ENCODE results near the gene CCL1. TPM values are rescaled to one million over a fixed set of nuclear protein-coding genes. Genes with fewer than 3 reads are reported as not detected.
"Not testable (repeated sequence)": the region's sequence is repeated elsewhere in the genome, so short reads cannot be mapped to it uniquely, and the experiment has no call there.

The CCL1 gene
- total and polyA plus RNA-seq, 2 donors (not counting 1 experiment from before 2014, with no cell fraction given): not detected

DNA sequence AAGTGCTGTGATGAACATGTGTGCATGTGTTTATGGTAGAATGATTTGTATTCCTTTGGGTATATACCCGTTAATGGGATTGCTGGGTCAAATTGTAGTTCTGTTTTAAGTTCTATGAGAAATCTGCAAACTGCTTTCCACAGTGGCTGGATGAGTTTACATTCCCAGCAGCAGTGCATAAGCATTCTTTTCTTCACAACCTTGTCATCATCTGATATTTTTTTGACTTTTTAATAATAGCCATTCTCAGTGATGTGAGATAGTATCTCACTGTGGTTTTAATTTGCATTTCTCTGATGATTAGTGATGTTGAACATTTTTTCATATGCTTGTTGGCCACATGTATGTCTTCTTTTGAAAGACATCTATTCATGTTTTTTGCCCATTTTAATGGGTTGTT, 25.3 kb downstream of the CCL1 start:
- Histone ChIP-seq H3K4me1 (ENCODE audit: control insufficient read depth, extremely low read depth, insufficient read depth, low read length) (no peaks in the 10 kb centered on the region), H3K27me3 (ENCODE audit: control insufficient read depth, insufficient read depth, low read length) (no peaks in the 10 kb centered on the region), H3K9me3 (ENCODE audit: control insufficient read depth, insufficient read depth, low read depth, low read length) (no peaks in the 10 kb centered on the region), H3K27ac (ENCODE audit: insufficient read depth, low read length) (no peak overlapping the region), H3K79me2 (ENCODE audit: control insufficient read depth, insufficient read depth, low read length) (no peaks in the 10 kb centered on the region), H3K4me3 (replicated peaks in 1 of 4; ENCODE audit: control extremely low read depth in 1 of 4, insufficient read depth in 1 of 4, low read depth in 3 of 4, low read length in 4 of 4) (no peak overlapping the region), H3K36me3 (ENCODE audit: control insufficient read depth, insufficient read depth, low read length) (no peaks in the 10 kb centered on the region), H3K9ac (ENCODE audit: insufficient read depth, low read length) (no peak overlapping the region), H4K20me1 (ENCODE audit: control insufficient read depth, extremely low read depth, insufficient read depth, low read length) (no peaks in the 10 kb centered on the region), H3K4me2 (ENCODE audit: extremely low read depth, insufficient read depth, low read length) (no peak overlapping the region), H2AFZ (ENCODE audit: low read length) (no peak overlapping the region)
- no peak for DNase-seq (ENCODE audit: low read depth in 2 of 2)
- TF ChIP-seq, protein P1, sequence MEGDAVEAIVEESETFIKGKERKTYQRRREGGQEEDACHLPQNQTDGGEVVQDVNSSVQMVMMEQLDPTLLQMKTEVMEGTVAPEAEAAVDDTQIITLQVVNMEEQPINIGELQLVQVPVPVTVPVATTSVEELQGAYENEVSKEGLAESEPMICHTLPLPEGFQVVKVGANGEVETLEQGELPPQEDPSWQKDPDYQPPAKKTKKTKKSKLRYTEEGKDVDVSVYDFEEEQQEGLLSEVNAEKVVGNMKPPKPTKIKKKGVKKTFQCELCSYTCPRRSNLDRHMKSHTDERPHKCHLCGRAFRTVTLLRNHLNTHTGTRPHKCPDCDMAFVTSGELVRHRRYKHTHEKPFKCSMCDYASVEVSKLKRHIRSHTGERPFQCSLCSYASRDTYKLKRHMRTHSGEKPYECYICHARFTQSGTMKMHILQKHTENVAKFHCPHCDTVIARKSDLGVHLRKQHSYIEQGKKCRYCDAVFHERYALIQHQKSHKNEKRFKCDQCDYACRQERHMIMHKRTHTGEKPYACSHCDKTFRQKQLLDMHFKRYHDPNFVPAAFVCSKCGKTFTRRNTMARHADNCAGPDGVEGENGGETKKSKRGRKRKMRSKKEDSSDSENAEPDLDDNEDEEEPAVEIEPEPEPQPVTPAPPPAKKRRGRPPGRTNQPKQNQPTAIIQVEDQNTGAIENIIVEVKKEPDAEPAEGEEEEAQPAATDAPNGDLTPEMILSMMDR (conservative IDR thresholded peaks at IDR 0.05 in 1 of 2, IDR thresholded peaks at IDR 0.05 in 1 of 2; ENCODE audit: low read depth in 1 of 2, low read length in 2 of 2): no peak
- no peak for TF ChIP-seq EZH2 (IDR thresholded peaks at IDR 0.05; ENCODE audit: low read length, missing control alignments)

DNA sequence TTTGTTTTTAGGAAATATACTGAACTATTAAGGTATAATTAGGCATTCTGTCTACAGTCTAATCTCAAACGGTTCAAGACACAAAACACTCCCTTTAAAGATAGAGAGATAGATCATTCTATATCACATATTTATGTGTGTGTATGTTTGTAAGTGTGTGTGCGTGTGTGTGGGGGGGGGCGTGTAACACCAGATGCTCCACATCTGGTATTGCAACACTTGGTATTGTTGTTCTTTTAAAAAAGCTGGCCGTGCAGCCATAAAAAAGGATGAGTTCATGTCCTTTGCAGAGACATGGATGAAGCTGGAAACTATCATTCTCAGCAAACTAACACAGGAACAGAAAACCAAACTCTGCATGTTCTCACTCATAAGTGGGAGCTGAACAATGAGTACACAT, 35.5 kb downstream of the CCL1 start:
- H3K79me2 ChIP-seq (ENCODE audit: control insufficient read depth, insufficient read depth, low read length); H3K9ac ChIP-seq (ENCODE audit: insufficient read depth, low read length); H3K27ac ChIP-seq (ENCODE audit: insufficient read depth, low read length); H4K20me1 ChIP-seq (ENCODE audit: control insufficient read depth, extremely low read depth, insufficient read depth, low read length); H3K4me3 ChIP-seq (replicated peaks in 1 of 4; ENCODE audit: control extremely low read depth in 1 of 4, insufficient read depth in 1 of 4, low read depth in 3 of 4, low read length in 4 of 4); H3K9me3 ChIP-seq (ENCODE audit: control insufficient read depth, insufficient read depth, low read depth, low read length); H3K4me1 ChIP-seq (ENCODE audit: control insufficient read depth, extremely low read depth, insufficient read depth, low read length); H3K36me3 ChIP-seq (ENCODE audit: control insufficient read depth, insufficient read depth, low read length); H3K27me3 ChIP-seq (ENCODE audit: control insufficient read depth, insufficient read depth, low read length); H2AFZ ChIP-seq (ENCODE audit: low read length); H3K4me2 ChIP-seq (ENCODE audit: extremely low read depth, insufficient read depth, low read length): not testable (repeated sequence)
- peak in 1 of 2 donors; percentile 77 for DNase-seq (ENCODE audit: low read depth in 2 of 2)

DNA sequence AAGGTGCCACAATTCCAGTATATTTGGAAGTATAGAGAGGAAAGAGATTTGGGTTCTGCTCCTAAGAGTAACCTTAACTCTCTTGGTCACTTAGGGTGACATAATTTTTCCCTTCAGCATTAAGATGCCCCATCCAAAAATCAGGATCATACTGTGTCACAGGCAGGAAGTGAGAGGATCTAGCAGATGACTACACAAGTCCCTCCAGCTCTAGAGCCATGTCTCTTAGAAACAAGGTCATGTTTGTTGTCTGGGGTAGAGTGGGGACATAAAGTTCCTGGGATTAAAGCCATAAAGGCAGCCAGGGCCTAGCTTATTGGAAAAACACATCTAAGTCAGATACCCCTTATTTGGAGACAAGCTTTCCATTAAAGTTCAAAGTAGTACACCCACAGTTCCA, 41.1 kb downstream of the CCL1 start:
- DNase-seq (ENCODE audit: low read depth in 2 of 2): no peak
- no peak overlapping the region for H3K27ac ChIP-seq (ENCODE audit: insufficient read depth, low read length)
- H3K4me1 ChIP-seq (ENCODE audit: control insufficient read depth, extremely low read depth, insufficient read depth, low read length): no peaks in the 10 kb centered on the region
- no peaks in the 10 kb centered on the region for H4K20me1 ChIP-seq (ENCODE audit: control insufficient read depth, extremely low read depth, insufficient read depth, low read length)
- TF ChIP-seq, protein P1 (conservative IDR thresholded peaks at IDR 0.05 in 1 of 2, IDR thresholded peaks at IDR 0.05 in 1 of 2; ENCODE audit: low read depth in 1 of 2, low read length in 2 of 2): no peak
- TF ChIP-seq EZH2 (IDR thresholded peaks at IDR 0.05; ENCODE audit: low read length, missing control alignments): no peak
- H3K9me3 ChIP-seq (ENCODE audit: control insufficient read depth, insufficient read depth, low read depth, low read length): no peaks in the 10 kb centered on the region
- no peak overlapping the region for H2AFZ ChIP-seq (ENCODE audit: low read length)
- H3K4me3 ChIP-seq (replicated peaks in 1 of 4; ENCODE audit: control extremely low read depth in 1 of 4, insufficient read depth in 1 of 4, low read depth in 3 of 4, low read length in 4 of 4): no peak overlapping the region
- no peak overlapping the region for H3K4me2 ChIP-seq (ENCODE audit: extremely low read depth, insufficient read depth, low read length)
- H3K27me3 ChIP-seq (ENCODE audit: control insufficient read depth, insufficient read depth, low read length): no peaks in the 10 kb centered on the region
- no peak overlapping the region for H3K9ac ChIP-seq (ENCODE audit: insufficient read depth, low read length)
- H3K36me3 ChIP-seq (ENCODE audit: control insufficient read depth, insufficient read depth, low read length): no peaks in the 10 kb centered on the region
- H3K79me2 ChIP-seq (ENCODE audit: control insufficient read depth, insufficient read depth, low read length): no peaks in the 10 kb centered on the region
